ENCODE results near the gene GUSB. TPM values are rescaled to one million over a fixed set of nuclear protein-coding genes. Genes with fewer than 3 reads are reported as not detected.

GUSB gene
- total and polyA plus RNA-seq, 2 of the 4 experiments (the other 2 are of a cell fraction), result 12.9 to 47.7 TPM

DNA sequence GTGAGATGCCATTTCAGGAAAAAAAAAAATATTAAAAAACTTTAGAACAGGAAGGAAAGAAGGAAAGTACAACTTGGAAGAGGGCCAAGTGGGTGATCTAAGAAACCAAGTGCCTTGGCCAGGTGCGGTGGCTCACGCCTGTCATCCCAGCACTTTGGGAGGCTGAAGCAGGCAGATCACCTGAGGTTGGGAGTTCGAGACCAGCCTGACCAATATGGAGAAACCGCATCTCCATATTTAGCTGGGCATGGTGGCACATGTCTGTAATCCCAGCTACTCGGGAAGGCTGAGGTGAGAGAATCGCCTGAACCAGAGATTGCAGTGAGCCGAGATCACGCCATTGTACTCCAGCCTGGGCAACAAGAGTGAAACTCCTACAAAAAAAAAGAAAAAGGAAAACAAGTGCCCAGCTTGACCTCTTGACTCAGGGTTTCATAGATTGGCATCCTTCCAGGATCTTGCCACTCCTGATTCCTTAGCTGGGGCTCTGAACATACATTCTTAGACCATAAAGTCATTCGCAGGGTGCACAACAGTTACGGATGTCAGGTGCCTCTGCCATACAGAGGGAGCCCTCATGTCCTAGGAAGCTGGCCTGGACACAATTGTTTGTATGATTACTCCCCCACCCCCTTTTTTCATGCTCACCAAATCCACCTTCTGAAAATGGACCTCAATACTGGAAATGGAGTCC lies 2.1 kb upstream of the GUSB start:
- in situ Hi-C loops (cut with MboI; ENCODE audit: low sequenced_read_pairs), result no loop called here
- no peak overlapping the region for H3K56ac ChIP-seq (ENCODE audit: extremely low read depth, insufficient read depth, low read length)
- H2AK9ac ChIP-seq (replicated peaks; ENCODE audit: low read depth, low read length, poor library complexity), result no peak overlapping the region
- H4K8ac ChIP-seq (ENCODE audit: low read depth in 2 of 2, low read length in 2 of 2), result no peak overlapping the region
- no peak overlapping the region for H3K9ac ChIP-seq (ENCODE audit: low read depth, low read length)
- no peak overlapping the region for H2BK15ac ChIP-seq (ENCODE audit: low read depth, low read length)
- no peak for ATAC-seq (ENCODE audit: low read depth)
- DNase-seq, result no peak
- H3K9me1 ChIP-seq (ENCODE audit: insufficient read depth, low read length), result peaks cover 16% of the 10 kb centered on the region
- H3K27ac ChIP-seq (ENCODE audit: insufficient read depth, low read length), result no peak overlapping the region
- no peaks in the 10 kb centered on the region for H3K9me3 ChIP-seq (ENCODE audit: control insufficient read depth, insufficient read depth, low read length)
- no peak overlapping the region for H2BK20ac ChIP-seq (ENCODE audit: low read depth, low read length)
- no peak overlapping the region for H4K5ac ChIP-seq (ENCODE audit: low read depth, low read length)
- H3K36me3 ChIP-seq (ENCODE audit: control insufficient read depth, insufficient read depth, low read length), result peaks cover 4% of the 10 kb centered on the region; the same call in 1 of the 2 replicates
- no peak overlapping the region for H2AFZ ChIP-seq (replicated peaks; ENCODE audit: low read length, poor library complexity)
- no peak overlapping the region for H3K23ac ChIP-seq (ENCODE audit: low read depth, low read length)
- WGBS, 2 experiments (ENCODE audit: extremely low coverage in 2 of 2, insufficient read length in 1 of 2), result 93% methylated on average over 6 of the region's 10 CpGs; no CpG with 5 or more reads in 1 of the 2 experiments
- CTCF ChIA-PET, result interaction anchor here (0.6 kb wide), 1 partner anchor 23 kb away, joined by 8 read pairs; no protein-coding TSS in a partner anchor
- no peak overlapping the region for H3K4me3 ChIP-seq (ENCODE audit: insufficient read depth, low read depth, low read length)
- no peak overlapping the region for H3K4me2 ChIP-seq (ENCODE audit: low read depth, low read length)
- H4K20me1 ChIP-seq (ENCODE audit: insufficient read depth, low read length), result 0 out of 2 replicates have a peak, but pooled peaks cover 7% of the 10 kb centered on the region
- H3K4ac ChIP-seq (ENCODE audit: low read depth, low read length), result no peak overlapping the region
- no peak overlapping the region for H4K91ac ChIP-seq (ENCODE audit: insufficient read depth, low read depth, low read length)
- no peaks in the 10 kb centered on the region for H3K27me3 ChIP-seq (ENCODE audit: control insufficient read depth, insufficient read depth, low read length)
- H3K4me1 ChIP-seq (ENCODE audit: control insufficient read depth, insufficient read depth, low read length), result peaks cover 8% of the 10 kb centered on the region
- H2AK5ac ChIP-seq (ENCODE audit: low read depth, low read length), result no peak overlapping the region
- dilution Hi-C loops (cut with HindIII; ENCODE audit: low sequenced_read_pairs, unreplicated experiment), result no loop called here
- BruUV-seq (replicated peaks), result no TSS peak
- H2BK120ac ChIP-seq (ENCODE audit: low read depth, low read length), result no peak overlapping the region
- H2BK5ac ChIP-seq (ENCODE audit: low read depth, low read length, poor library complexity, severe bottlenecking), result no peak overlapping the region
- H3K14ac ChIP-seq (replicated peaks; ENCODE audit: low read depth, low read length), result no peak overlapping the region
- TF ChIP-seq, protein P1, sequence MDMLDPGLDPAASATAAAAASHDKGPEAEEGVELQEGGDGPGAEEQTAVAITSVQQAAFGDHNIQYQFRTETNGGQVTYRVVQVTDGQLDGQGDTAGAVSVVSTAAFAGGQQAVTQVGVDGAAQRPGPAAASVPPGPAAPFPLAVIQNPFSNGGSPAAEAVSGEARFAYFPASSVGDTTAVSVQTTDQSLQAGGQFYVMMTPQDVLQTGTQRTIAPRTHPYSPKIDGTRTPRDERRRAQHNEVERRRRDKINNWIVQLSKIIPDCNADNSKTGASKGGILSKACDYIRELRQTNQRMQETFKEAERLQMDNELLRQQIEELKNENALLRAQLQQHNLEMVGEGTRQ (IDR thresholded peaks at IDR 0.05; ENCODE audit: low read depth, low read length), result no peak
- TF ChIP-seq RAD21 (IDR thresholded peaks at IDR 0.05; ENCODE audit: low read length) (no peak), MAFK (IDR thresholded peaks at IDR 0.05; ENCODE audit: low read depth, low read length) (no peak), NFE2L2 (IDR thresholded peaks at IDR 0.05; ENCODE audit: low read depth, low read length) (no peak), CTCF (conservative IDR thresholded peaks at IDR 0.05; ENCODE audit: low read depth, low read length) (no peak), BHLHE40 (IDR thresholded peaks at IDR 0.05; ENCODE audit: low read depth, low read length) (no peak), CEBPB (IDR thresholded peaks at IDR 0.05; ENCODE audit: low read depth, low read length) (no peak), FOS (IDR thresholded peaks at IDR 0.05; ENCODE audit: low read depth, low read length) (no peak)
- TF ChIP-seq, protein P2, sequence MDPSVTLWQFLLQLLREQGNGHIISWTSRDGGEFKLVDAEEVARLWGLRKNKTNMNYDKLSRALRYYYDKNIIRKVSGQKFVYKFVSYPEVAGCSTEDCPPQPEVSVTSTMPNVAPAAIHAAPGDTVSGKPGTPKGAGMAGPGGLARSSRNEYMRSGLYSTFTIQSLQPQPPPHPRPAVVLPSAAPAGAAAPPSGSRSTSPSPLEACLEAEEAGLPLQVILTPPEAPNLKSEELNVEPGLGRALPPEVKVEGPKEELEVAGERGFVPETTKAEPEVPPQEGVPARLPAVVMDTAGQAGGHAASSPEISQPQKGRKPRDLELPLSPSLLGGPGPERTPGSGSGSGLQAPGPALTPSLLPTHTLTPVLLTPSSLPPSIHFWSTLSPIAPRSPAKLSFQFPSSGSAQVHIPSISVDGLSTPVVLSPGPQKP (IDR thresholded peaks at IDR 0.05; ENCODE audit: borderline replicate concordance, low read depth, low read length), result no peak
- POLR2A ChIA-PET (ENCODE audit: unreplicated experiment), result no interaction called here
- peaks cover 13 to 29% of the 10 kb centered on the region in 2 experiments; a peak in 3 of 4 replicates for H3K79me1 ChIP-seq (ENCODE audit: low read depth in 1 of 2, low read length in 2 of 2)
- no peak overlapping the region for H3K18ac ChIP-seq (ENCODE audit: low read depth, low read length)
- intact Hi-C loops (cut with micrococcal nuclease), result no loop called here

Measured in IMR-90 (cell line).